ENCODE results near the gene CASKIN2.

CASKIN2 gene

GRCh38 chr17:75515496-75516254, at the start of gene CASKIN2:
TSS of gene CASKIN2 (minus strand) at chr17:75515537. CDS start at chr17:75513804, 1,733 bp downstream.
- peak; percentile 45 for DNase-seq

- no peak for DNase-seq
Measured at GRCh38 chr17:75565066-75565465, 49.7 kb upstream of the CASKIN2 start.

- no peak for DNase-seq
Measured at GRCh38 chr17:75564195-75564594, 48.9 kb upstream of the CASKIN2 start.

- no peak for DNase-seq
Measured at GRCh38 chr17:75563063-75563758, 47.9 kb upstream of the CASKIN2 start.

- DNase-seq, result no peak
Measured at GRCh38 chr17:75561927-75562603, 46.7 kb upstream of the CASKIN2 start.

GRCh38 chr17:75559958-75560533, 44.7 kb upstream of the CASKIN2 start:
- DNase-seq, result no peak

GRCh38 chr17:75558666-75559530, 43.6 kb upstream of the CASKIN2 start:
- DNase-seq, result no peak

GRCh38 chr17:75557852-75558665, 42.7 kb upstream of the CASKIN2 start:
- DNase-seq, result no peak

- no peak for DNase-seq
Measured at GRCh38 chr17:75557075-75557851, 41.9 kb upstream of the CASKIN2 start.

GRCh38 chr17:75555679-75556153, 40.4 kb upstream of the CASKIN2 start:
- DNase-seq, result no peak

- DNase-seq, result no peak
Measured at GRCh38 chr17:75553295-75554110, 38.2 kb upstream of the CASKIN2 start.

- DNase-seq, result no peak
Measured at GRCh38 chr17:75552425-75553294, 37.3 kb upstream of the CASKIN2 start.

GRCh38 chr17:75551266-75551665, 35.9 kb upstream of the CASKIN2 start:
- DNase-seq, result no peak

GRCh38 chr17:75550139-75550465, 34.8 kb upstream of the CASKIN2 start:
- DNase-seq, result no peak

- no peak for DNase-seq
Measured at GRCh38 chr17:75549246-75550138, 34.2 kb upstream of the CASKIN2 start.

- no peak for DNase-seq
Measured at GRCh38 chr17:75548813-75549212, 33.5 kb upstream of the CASKIN2 start.

GRCh38 chr17:75547091-75547490, 31.8 kb upstream of the CASKIN2 start:
- no peak for DNase-seq

GRCh38 chr17:75546181-75546580, 30.8 kb upstream of the CASKIN2 start:
- no peak for DNase-seq
